Smooth muscle cell (in vitro differentiated cells): Measurements from ENCODE around the gene ANO8. TPM values are rescaled to one million over a fixed set of nuclear protein-coding genes. Genes with fewer than 3 reads are reported as not detected.

ENCODE experiments used
- DNase-seq: peaks from one replicate; lab custom pipeline; 2025; ENCODE audit not compliant: unreplicated experiment; lab: John Stamatoyannopoulos, UW
- H2AFZ ChIP-seq: fragments of 200-600 bp; sonication (generic); 2 replicates; pipeline ENCODE4 v1.6.0; 2016; ENCODE audit warnings: antibody characterized with exemption, low read depth, mild to moderate bottlenecking
- H3F3A ChIP-seq: fragments of 200-600 bp; sonication (generic); 2 replicates; pipeline ENCODE4 v1.6.0; 2017; ENCODE audit warnings: antibody characterized with exemption, low read depth
- H3K27ac ChIP-seq: fragments of 200-600 bp; sonication (generic); 2 replicates; pipeline ENCODE4 v1.5.1; 2016; ENCODE audit warnings: low read depth, mild to moderate bottlenecking
- H3K27me3 ChIP-seq: fragments of 200-600 bp; sonication (generic); 2 replicates; pipeline ENCODE4 v1.6.1; 2016; ENCODE audit warnings: low read depth, mild to moderate bottlenecking
- H3K36me3 ChIP-seq: fragments of 200-600 bp; sonication (generic); 2 replicates; pipeline ENCODE4 v1.5.1; 2016; ENCODE audit warnings: low read depth
- H3K4me1 ChIP-seq: fragments of 200-600 bp; sonication (generic); 2 replicates; pipeline ENCODE4 v1.5.1; 2016; ENCODE audit warnings: low read depth
- H3K4me2 ChIP-seq: fragments of 200-600 bp; sonication (generic); 2 replicates; pipeline ENCODE4 v1.6.0; 2016; ENCODE audit warnings: mild to moderate bottlenecking
- H3K4me3 ChIP-seq: fragments of 200-600 bp; sonication (generic); 2 replicates; pipeline ENCODE4 v1.5.1; 2016; ENCODE audit warnings: mild to moderate bottlenecking
- H3K79me2 ChIP-seq: fragments of 200-600 bp; sonication (generic); 2 replicates; pipeline ENCODE4 v1.6.0; 2016; ENCODE audit warnings: low read depth, mild to moderate bottlenecking
- H3K9ac ChIP-seq: fragments of 200-600 bp; sonication (generic); 2 replicates; pipeline ENCODE4 v1.6.0; 2016; ENCODE audit warnings: low read depth
- H3K9me3 ChIP-seq: fragments of 200-600 bp; sonication (generic); replicated peaks from 2 replicates; pipeline ENCODE4 v1.5.1; 2016; ENCODE audit warnings: low read depth
- H4K20me1 ChIP-seq: fragments of 200-600 bp; sonication (generic); 2 replicates; pipeline ENCODE4 v1.6.0; 2016; ENCODE audit warnings: low read depth
- CTCF ChIP-seq: fragments of 200-600 bp; sonication (generic); IDR thresholded peaks from 2 replicates; pipeline ENCODE4 v1.5.1; 2017; ENCODE audit warnings: borderline replicate concordance, mild to moderate bottlenecking, antibody characterized with exemption; ENCODE audit not compliant: insufficient read depth, poor library complexity, severe bottlenecking
- WGBS: methylation state at CpG from one replicate; pipeline ENCODE4 v1.1.7; 2016; ENCODE audit warnings: low lambda C conversion rate; 5-methylcytosine and 5-hydroxymethylcytosine counted together
- polyA plus RNA-seq: library from polyadenylated mRNA; unstranded; fragments of >200 nt; fragmentation: Nextera tagmentation; extraction: Ambion mirVana; gene quantifications from 2 replicates; pipeline ENCODE4 v1.2.1, GENCODE V29; 2016
- total RNA-seq: library from RNA; depleted of rRNA; stranded (reverse); fragments of >200 nt; gene quantifications from 2 replicates; pipeline ENCODE4 v1.2.3, GENCODE V29; 2014

Gene ANO8
- total RNA-seq (6.4 and 8.0 TPM in 2 replicates), polyA plus RNA-seq (1.3 and 2.4 TPM in 2 replicates)

- H3K27me3 ChIP-seq: peaks cover 11% of the 10 kb centered on the region
- H3K4me1 ChIP-seq: peaks cover 6% of the 10 kb centered on the region
These were observed at the start of gene ANO8 for GRCh38 chr19:17334414-17335409. ANO8 (minus strand) TSS chr19:17334855; CDS start chr19:17334670, 185 bp downstream.

DNA sequence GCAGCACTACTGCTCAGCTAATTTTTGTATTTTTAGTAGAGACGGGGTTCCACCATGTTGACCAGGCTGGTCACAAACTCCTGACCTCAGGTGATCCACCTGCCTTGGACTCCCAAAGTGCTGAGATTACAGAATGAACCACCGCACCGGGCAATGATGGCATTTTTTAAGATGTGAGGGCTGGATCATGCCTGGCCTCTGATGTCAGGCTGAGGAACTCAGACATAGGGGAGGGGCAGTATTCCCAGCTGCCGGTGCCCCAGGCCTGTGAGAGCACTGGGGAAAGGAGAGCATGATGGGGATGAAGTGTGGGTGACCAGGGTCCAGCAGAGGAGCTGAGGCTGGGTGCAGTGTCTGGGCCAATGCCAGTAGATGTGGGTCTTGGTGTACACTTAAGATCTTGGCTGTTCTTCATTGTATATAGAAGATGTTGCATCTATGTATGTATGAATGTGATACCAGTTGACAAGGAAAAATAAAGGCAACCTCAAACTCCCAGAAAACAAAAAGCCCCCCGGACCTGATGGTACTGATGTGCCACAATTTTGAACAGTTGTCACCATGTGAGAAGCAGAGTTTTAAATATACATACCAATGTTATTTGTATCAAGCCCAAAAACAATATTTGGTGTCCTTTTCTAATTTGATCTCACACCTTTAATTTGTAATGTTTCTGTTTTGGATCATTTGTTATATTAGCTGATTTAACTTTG, 45.9 kb upstream of the ANO8 start:
- H3K9ac ChIP-seq: no peak overlapping the region
- no peak for TF ChIP-seq CTCF
- no peaks in the 10 kb centered on the region for H3K79me2 ChIP-seq
- 95% methylated on average over 5 of the region's 5 CpGs for WGBS
- H3K4me2 ChIP-seq: no peak overlapping the region
- no peaks in the 10 kb centered on the region for H3K36me3 ChIP-seq
- H3K4me3 ChIP-seq: no peak overlapping the region
- H3F3A ChIP-seq: no peaks in the 10 kb centered on the region
- H3K27me3 ChIP-seq: no peaks in the 10 kb centered on the region
- H3K27ac ChIP-seq: no peak overlapping the region
- H3K9me3 ChIP-seq: no peaks in the 10 kb centered on the region
- no peaks in the 10 kb centered on the region for H4K20me1 ChIP-seq
- DNase-seq: no peak
- H3K4me1 ChIP-seq: no peaks in the 10 kb centered on the region
- no peak overlapping the region for H2AFZ ChIP-seq

More at GRCh38 chr19:17334414-17335409, at the start of gene ANO8:
- Histone ChIP-seq H3K9ac (peak within 1 kb of the TSS; percentile 51), H3K36me3 (no peaks in the 10 kb centered on the region), H3K79me2 (no peaks in the 10 kb centered on the region), H3K4me3 (peak within 1 kb of the TSS; percentile 84), H4K20me1 (peaks cover 6% of the 10 kb centered on the region), H3K4me2 (peak within 1 kb of the TSS; percentile 92), H2AFZ (peak within 1 kb of the TSS; percentile 68), H3F3A (no peaks in the 10 kb centered on the region), H3K9me3 (no peaks in the 10 kb centered on the region), H3K27ac (peak within 1 kb of the TSS; percentile 60)
- 5% methylated on average over 74 of the region's 86 CpGs for WGBS
- no peak for TF ChIP-seq CTCF
- DNase-seq: peak; percentile 81

DNA sequence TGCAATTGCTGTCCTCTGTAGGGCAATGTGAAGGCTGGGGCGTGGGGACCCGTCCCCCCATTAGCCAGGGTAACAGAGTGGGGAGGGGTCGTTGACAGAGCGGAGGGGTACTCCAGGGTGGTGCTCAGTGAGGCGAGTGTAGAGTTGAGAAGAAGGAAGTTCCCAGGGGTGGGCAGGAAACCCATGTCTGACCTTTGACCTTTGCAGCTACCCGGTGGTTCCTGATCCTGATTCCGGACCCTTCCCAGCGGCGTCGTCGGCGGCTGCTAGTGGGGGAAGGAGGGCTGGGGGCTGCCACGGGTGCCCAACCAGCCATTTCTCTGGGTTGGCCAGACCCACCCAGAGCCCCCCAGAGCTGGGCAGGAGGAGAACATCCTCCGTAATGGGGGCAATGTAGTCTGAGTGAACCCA, 44.6 kb upstream of the ANO8 start:
- Histone ChIP-seq H3K27ac (no peak overlapping the region), H3K4me2 (no peak overlapping the region), H4K20me1 (no peaks in the 10 kb centered on the region), H3K4me3 (no peak overlapping the region), H3K9ac (no peak overlapping the region), H3F3A (no peaks in the 10 kb centered on the region), H3K79me2 (no peaks in the 10 kb centered on the region), H3K36me3 (no peaks in the 10 kb centered on the region), H3K4me1 (no peaks in the 10 kb centered on the region), H2AFZ (no peak overlapping the region), H3K9me3 (no peaks in the 10 kb centered on the region), H3K27me3 (no peaks in the 10 kb centered on the region)
- DNase-seq: no peak
- WGBS: 78% methylated on average over 8 of the region's 14 CpGs
- TF ChIP-seq CTCF: no peak
